TTC549 (cell line): ENCODE measurements around the gene APBB3.
"Not testable (repeated sequence)": the region's sequence is repeated elsewhere in the genome, so short reads cannot be mapped to it uniquely, and the experiment has no call there.

Experiments
- FAIRE-seq: peaks from 2 replicates; lab custom pipeline; 2012; peaks lifted over from hg19 to GRCh38; lab: Jason Lieb, UNC

Gene APBB3, protein sequence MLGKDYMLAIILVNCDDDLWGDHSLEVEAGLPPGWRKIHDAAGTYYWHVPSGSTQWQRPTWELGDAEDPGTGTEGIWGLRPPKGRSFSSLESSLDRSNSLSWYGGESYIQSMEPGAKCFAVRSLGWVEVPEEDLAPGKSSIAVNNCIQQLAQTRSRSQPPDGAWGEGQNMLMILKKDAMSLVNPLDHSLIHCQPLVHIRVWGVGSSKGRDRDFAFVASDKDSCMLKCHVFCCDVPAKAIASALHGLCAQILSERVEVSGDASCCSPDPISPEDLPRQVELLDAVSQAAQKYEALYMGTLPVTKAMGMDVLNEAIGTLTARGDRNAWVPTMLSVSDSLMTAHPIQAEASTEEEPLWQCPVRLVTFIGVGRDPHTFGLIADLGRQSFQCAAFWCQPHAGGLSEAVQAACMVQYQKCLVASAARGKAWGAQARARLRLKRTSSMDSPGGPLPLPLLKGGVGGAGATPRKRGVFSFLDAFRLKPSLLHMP

DNA sequence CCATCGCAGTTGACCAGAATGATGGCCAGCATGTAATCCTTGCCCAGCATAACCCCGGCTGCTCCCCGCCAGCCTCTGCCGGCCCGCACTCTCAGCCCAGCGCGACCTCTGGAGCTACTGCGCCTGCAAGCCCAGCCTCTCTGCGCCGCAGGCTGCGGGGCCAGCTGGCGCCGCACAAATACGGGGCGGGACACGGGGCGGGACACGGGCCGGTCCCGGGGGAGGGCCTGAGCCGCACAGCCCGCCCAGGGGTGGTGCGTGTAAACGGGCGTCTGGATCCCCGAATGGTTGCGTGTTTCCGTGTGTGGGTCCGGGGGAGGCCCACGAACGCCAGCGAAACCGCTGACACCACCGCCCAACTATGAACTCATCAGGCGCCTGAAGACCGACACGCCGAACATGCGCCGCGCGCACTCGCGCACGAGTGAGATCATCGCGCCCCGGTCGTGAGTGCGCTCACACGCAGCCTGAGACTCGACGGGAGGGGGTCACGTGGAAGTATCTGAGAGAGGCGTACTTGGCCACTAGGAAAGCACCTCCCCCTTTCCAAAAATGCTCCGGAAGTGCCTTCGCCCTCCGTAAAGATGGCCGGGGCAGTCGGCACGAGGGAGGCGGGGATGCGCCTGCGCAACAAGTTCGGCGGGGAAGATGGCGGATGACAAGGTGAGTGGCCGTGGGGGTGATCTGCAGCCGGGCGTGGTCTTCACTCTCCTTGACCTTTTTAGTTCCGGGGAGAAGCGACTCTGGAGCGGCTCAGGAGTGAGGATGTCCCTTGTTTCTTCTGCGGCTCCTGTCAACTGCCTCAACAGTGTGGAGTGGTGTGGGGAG, at the start of gene APBB3, which contains the start of gene SLC35A4:
Gene APBB3, minus strand, starts transcription at position 403 of the 828 bp plus-strand sequence. Its CDS starts 353 bp downstream, at position 50.
Gene SLC35A4, plus strand, starts transcription at position 633 of the 828 bp plus-strand sequence. CDS start 2,342 bp downstream, outside the sequence.
- FAIRE-seq: peak; percentile 72

- no peak for FAIRE-seq
Observed at GRCh38 chr5:140611020-140611521, 46.7 kb upstream of the APBB3 start.

DNA sequence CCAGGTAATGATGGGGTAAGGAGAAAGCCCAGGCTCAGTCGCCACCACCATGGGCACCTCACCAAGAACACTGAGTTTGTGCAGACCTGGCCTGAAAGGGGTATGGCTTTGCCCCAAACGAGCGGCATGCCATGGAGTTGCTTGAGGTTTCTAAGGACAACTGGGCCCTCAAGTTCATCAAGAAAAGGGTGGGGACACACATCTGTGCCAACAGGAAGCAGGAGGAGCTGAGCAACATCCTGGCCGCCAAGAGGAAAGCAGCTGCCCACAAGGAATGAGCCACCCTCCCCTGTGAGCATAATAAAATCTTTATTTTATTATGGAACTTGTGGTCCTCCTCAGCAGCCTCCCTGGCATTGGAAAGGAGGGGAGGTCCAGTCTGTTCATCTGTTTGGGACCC, 44.7 kb upstream of the APBB3 start:
- FAIRE-seq: no peak

DNA sequence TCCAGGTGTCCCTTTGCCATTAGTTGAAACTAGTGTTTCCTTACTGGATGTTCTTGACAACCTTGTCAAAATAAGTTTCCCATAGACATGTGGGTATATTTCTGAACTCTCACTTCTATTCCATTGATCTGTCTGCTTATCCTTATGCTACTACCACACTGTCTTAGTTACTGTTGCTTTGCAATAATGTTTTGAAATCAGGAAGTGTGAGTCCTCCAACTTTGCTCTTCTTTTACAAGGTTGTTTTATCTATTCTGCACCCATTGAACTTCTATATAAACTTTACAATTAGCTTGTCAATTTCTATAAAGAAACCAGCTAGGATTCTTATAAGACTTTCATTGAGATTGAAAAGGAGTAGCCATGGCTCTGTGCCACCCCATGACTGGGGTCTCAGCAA, 44.3 kb upstream of the APBB3 start:
- FAIRE-seq: no peak

DNA sequence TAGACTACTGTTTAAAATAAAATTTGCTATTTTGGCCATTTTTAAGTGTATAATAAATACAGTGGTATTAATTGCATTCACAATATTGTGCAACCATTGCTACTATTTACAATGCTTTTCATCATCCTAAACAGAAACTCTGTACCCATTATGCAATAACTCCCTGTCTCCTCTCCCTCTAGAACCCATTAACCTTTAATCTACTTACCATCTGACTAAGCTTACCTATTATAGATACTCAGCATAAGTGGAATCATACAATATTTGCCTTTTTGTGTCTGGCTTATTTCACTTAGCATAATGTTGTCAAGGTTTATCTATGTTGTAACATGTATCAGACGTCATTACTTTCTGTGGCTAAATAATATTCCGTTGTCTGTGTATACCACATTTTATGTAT, 42.6 kb upstream of the APBB3 start:
- no peak for FAIRE-seq

DNA sequence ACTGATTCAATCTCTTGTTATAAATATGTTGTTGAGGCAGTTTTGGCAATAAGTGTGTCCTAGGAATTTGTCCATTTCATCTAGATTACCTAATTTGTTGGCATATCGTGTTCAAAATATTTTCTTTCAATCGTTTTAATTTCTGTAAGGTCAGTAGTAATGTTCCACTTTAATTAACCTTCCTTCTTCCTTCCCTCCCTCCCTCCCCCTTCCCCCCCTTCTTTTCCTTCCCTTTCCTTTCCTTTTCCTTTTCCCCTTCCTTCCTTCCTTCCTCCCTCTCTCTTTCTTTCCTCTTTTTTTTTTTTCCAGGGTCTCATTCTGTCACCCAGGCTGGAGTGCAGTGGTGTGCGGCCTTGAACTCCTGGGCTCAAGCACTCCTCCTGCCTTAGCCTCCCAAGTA, 41.5 kb upstream of the APBB3 start:
- FAIRE-seq: no peak

DNA sequence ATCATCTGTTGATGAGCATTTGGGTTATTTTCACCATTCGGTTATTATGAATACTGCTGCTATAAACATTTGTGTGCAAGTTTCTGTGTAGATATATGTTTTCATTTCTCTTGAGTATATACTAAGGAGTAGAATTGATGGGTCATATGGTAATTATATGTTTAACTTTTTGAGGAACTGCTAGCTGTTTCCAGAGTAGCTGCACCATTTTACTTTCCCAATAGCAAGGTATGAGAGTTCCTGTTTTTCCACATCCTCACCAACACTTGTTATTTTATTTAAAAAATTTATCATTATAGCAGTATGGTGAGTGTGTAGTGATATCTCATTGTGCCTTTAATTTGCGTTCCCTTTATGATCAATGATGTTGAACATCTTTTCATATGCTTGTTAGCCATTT, 39.3 kb upstream of the APBB3 start:
- no peak for FAIRE-seq

- FAIRE-seq: not testable (repeated sequence)
Observed at GRCh38 chr5:140603446-140603698, 39.0 kb upstream of the APBB3 start.

- FAIRE-seq: no peak
Observed at GRCh38 chr5:140602147-140602546, 37.7 kb upstream of the APBB3 start.

GRCh38 chr5:140600096-140600495, 35.7 kb upstream of the APBB3 start:
- no peak for FAIRE-seq

GRCh38 chr5:140598836-140599235, 34.4 kb upstream of the APBB3 start:
- FAIRE-seq: no peak

DNA sequence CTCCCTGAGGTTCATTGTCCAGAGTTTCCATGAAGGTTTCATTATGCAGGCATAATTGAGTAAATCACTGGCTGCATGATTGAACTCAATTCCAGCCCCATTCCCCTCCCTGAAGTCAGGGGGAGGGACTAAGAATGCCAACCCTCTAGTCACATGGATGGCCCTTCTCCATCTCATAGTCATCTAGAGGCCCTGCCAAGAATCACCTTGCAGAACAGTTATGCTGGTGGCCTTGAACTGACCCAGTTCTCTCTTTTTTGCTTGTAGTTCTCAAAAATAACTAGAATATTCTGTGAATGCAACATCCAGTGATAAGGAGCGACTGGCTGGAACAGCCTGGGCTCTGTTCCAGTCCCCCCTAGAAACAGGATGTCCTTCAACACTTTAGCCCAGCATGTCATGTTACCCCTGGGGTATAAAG, 31.9 kb upstream of the APBB3 start:
- no peak for FAIRE-seq

DNA sequence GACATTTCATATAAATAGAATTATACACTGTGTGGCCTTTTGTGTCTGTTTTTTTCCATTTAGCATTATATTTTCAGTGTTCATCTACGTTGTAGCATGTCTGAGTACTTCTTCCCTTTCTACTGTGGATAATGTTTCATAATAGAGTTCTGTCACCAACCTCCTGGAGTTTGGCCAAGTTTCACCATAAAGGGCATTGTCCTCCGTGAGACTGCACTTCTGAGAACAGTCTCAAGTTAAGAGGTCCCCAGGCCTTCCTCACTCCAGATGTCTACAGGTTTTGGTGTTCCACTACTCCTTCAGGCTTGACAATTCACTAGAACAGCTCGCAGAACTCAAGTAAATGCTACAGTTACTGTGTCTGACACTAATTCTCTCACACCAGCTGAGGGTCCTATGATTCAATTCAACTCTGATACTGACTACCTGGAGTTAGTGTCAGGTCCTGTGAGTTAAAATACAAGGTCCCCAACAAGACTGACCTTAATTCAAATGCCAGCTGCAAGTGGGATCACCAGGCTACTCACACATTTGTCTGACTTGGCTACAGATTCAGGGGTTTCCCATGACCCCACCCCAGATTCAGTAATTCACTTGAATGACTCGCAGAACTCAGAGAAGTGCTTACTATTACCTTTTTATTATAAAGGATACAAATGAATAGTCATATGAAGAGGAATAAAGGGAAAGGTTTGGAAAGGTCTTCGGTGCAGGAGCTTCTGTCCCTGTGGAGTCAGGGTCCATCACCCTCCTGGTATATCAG, 31.3 kb upstream of the APBB3 start:
- FAIRE-seq: no peak

GRCh38 chr5:140594169-140594568, 29.8 kb upstream of the APBB3 start:
- FAIRE-seq: no peak

GRCh38 chr5:140593070-140593469, 28.7 kb upstream of the APBB3 start:
- FAIRE-seq: not testable (repeated sequence)

- no peak for FAIRE-seq
Observed at GRCh38 chr5:140591747-140592372, 27.5 kb upstream of the APBB3 start.

DNA sequence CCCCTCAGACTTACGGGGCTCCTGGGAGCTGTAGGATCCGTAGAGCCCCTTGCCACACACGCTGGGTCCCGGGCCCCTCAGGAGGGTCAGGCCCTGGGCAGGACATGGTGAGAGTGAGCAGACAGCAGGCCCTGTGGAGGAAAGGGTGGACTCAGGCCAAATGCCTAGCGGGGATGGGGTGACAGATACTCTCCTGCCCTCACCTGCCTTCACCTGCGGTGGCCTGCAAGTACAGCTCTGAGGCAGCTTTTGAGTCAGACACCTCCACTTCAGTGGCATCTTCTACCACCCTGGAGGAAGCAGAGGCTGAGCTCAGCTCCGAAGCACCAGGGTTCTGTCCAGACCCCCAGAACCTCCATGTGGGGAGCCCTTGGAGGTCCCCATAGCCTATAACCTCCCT, 26.5 kb upstream of the APBB3 start:
- FAIRE-seq: no peak

GRCh38 chr5:140588311-140589070, 24.1 kb upstream of the APBB3 start:
- no peak for FAIRE-seq

GRCh38 chr5:140587495-140587894, 23.1 kb upstream of the APBB3 start:
- FAIRE-seq: no peak

DNA sequence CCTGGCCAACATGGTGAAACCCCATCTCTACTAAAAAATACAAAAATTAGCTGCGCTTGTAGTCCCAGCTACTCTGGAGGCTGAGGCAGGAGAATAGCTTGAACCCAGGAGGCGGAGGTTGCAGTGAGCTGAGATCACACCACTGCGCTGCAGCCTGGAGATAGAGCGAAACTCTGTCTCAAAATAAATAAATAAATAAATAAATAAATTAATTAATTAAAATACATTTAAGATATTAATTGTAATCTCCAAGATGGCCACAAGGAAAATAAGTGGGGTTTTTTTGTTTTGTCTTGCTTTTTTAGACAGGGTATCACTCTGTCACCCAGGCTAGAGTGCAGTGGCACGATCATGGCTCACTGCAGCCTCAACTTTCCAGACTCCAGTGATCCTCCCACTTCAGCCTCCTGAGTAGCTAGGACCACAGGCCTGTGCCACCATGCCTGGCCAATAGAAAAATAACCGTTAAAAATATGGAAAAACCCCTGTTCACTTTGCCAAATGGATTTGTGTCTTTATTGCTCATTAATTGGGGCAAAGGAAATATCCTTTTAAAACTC, 14.9 kb upstream of the APBB3 start:
- FAIRE-seq: not testable (repeated sequence)

- FAIRE-seq: no peak
Observed at GRCh38 chr5:140576776-140577201, 12.4 kb upstream of the APBB3 start.
